SJSA1 (cell line): ENCODE measurements around the gene VPS35L. TPM values are rescaled to one million over a fixed set of nuclear protein-coding genes. Genes with fewer than 3 reads are reported as not detected.
A peak's percentile ranks its signal among the peaks of the same experiment; 100 is the strongest.
"Not testable (repeated sequence)": the region's sequence is repeated elsewhere in the genome, so short reads cannot be mapped to it uniquely, and the experiment has no call there.

Experiments used
- DNase-seq, 2 experiments: peaks; one replicate each; pipeline ENCODE4 v3.0.0-alpha.2; 2015 to 2020; ENCODE audit warnings: low spot score in 2 of 2, low read depth in 1 of 2
- H3K27ac ChIP-seq: fragments of 250-450 bp; sonication (Bioruptor Pico); 2 replicates; pipeline ENCODE4 v1.5.1; 2020; ENCODE audit warnings: mild to moderate bottlenecking, moderate library complexity
- H3K27me3 ChIP-seq: fragments of 250-450 bp; sonication (Bioruptor Pico); replicated peaks from 2 replicates; pipeline ENCODE4 v1.5.1; 2020; ENCODE audit warnings: mild to moderate bottlenecking, moderate library complexity
- H3K36me3 ChIP-seq: fragments of 250-450 bp; sonication (Bioruptor Pico); 2 replicates; pipeline ENCODE4 v1.5.1; 2020; ENCODE audit warnings: mild to moderate bottlenecking
- H3K4me1 ChIP-seq: fragments of 250-450 bp; sonication (Bioruptor Pico); replicated peaks from 2 replicates; pipeline ENCODE4 v1.6.1; 2021; ENCODE audit warnings: mild to moderate bottlenecking
- H3K4me3 ChIP-seq: fragments of 250-450 bp; sonication (Bioruptor Pico); 2 replicates; pipeline ENCODE4 v1.5.1; 2020; ENCODE audit warnings: mild to moderate bottlenecking
- H3K9me3 ChIP-seq: fragments of 250-450 bp; sonication (Bioruptor Pico); replicated peaks from 2 replicates; pipeline ENCODE4 v1.5.1; 2020; ENCODE audit warnings: mild to moderate bottlenecking
- total RNA-seq: library from RNA; depleted of rRNA; stranded (reverse); fragments of >200 nt; shearing (Covaris generic); gene quantifications from 2 replicates; pipeline ENCODE4 v1.2.3, GENCODE V29; 2014

Gene VPS35L
- total RNA-seq, 1 experiment from 2014 or later, result 20.9 TPM

GRCh38 chr16:19523559-19524355 is 31.7 kb upstream of the VPS35L start, which contains the start of gene CCP110:
TSS of gene CCP110 (plus strand) at chr16:19523942. CDS start at chr16:19527882, 3,940 bp downstream.
- peak; percentile 82 to 97 for DNase-seq
- Histone ChIP-seq H3K4me3 (peak within 1 kb of the TSS; percentile 71), H3K27ac (peak within 1 kb of the TSS; percentile 72), H3K27me3 (no peaks in the 10 kb centered on the region), H3K4me1 (peaks cover 21% of the 10 kb centered on the region), H3K9me3 (no peaks in the 10 kb centered on the region), H3K36me3 (peaks cover 17% of the 10 kb centered on the region)

- peak in 1 of 2 experiments; percentile 33 for DNase-seq
- Histone ChIP-seq H3K36me3 (peaks cover 22% of the 10 kb centered on the region), H3K27ac (peak overlapping the region; percentile 72), H3K27me3 (no peaks in the 10 kb centered on the region), H3K4me3 (peak overlapping the region; percentile 71), H3K4me1 (peaks cover 21% of the 10 kb centered on the region), H3K9me3 (no peaks in the 10 kb centered on the region)
These were observed 31.2 kb upstream of the VPS35L start for GRCh38 chr16:19524356-19524615.

GRCh38 chr16:19524616-19525384 is 30.7 kb upstream of the VPS35L start:
- H3K9me3 ChIP-seq, result no peaks in the 10 kb centered on the region
- peaks cover 21% of the 10 kb centered on the region for H3K4me1 ChIP-seq
- H3K4me3 ChIP-seq, result peak overlapping the region; percentile 71
- H3K27ac ChIP-seq, result peak overlapping the region; percentile 72
- peak in 1 of 2 experiments; percentile 34 for DNase-seq
- no peaks in the 10 kb centered on the region for H3K27me3 ChIP-seq
- peaks cover 24% of the 10 kb centered on the region for H3K36me3 ChIP-seq

- H3K4me3 ChIP-seq, result peak overlapping the region; percentile 71; the same call in 1 of the 2 replicates
These were observed 30.1 kb upstream of the VPS35L start for GRCh38 chr16:19525385-19525723.

GRCh38 chr16:19527161-19527560 is 28.3 kb upstream of the VPS35L start:
- Histone ChIP-seq H3K9me3 (no peaks in the 10 kb centered on the region), H3K27me3 (no peaks in the 10 kb centered on the region), H3K36me3 (peaks cover 32% of the 10 kb centered on the region), H3K4me1 (peaks cover 14% of the 10 kb centered on the region), H3K27ac (no peak overlapping the region), H3K4me3 (no peak overlapping the region)
- DNase-seq, result no peak

More at GRCh38 chr16:19525385-19525723, 30.1 kb upstream of the VPS35L start:
- DNase-seq, result no peak
- H3K27ac ChIP-seq, result no peak overlapping the region
- H3K36me3 ChIP-seq, result peaks cover 24% of the 10 kb centered on the region
- H3K9me3 ChIP-seq, result no peaks in the 10 kb centered on the region
- H3K27me3 ChIP-seq, result no peaks in the 10 kb centered on the region
- H3K4me1 ChIP-seq, result peaks cover 21% of the 10 kb centered on the region

- Histone ChIP-seq H3K9me3 (no peaks in the 10 kb centered on the region), H3K27ac (no peak overlapping the region), H3K36me3 (peaks cover 47% of the 10 kb centered on the region), H3K4me1 (peaks cover 11% of the 10 kb centered on the region), H3K27me3 (no peaks in the 10 kb centered on the region), H3K4me3 (no peak overlapping the region)
- no peak for DNase-seq
These were observed 26.8 kb upstream of the VPS35L start for GRCh38 chr16:19528666-19529065.

GRCh38 chr16:19532601-19533000 is 22.9 kb upstream of the VPS35L start:
- no peaks in the 10 kb centered on the region for H3K9me3 ChIP-seq
- no peak overlapping the region for H3K27ac ChIP-seq
- H3K4me3 ChIP-seq, result no peak overlapping the region
- peaks cover 75% of the 10 kb centered on the region for H3K36me3 ChIP-seq
- DNase-seq, result no peak
- no peaks in the 10 kb centered on the region for H3K4me1 ChIP-seq
- H3K27me3 ChIP-seq, result no peaks in the 10 kb centered on the region

- no peak for DNase-seq
- Histone ChIP-seq H3K36me3 (peaks cover 74% of the 10 kb centered on the region), H3K9me3 (no peaks in the 10 kb centered on the region), H3K27me3 (no peaks in the 10 kb centered on the region), H3K4me1 (no peaks in the 10 kb centered on the region), H3K27ac (no peak overlapping the region), H3K4me3 (no peak overlapping the region)
These were observed 15.1 kb upstream of the VPS35L start for GRCh38 chr16:19540241-19540970.

GRCh38 chr16:19542138-19542821 is 13.2 kb upstream of the VPS35L start:
- Histone ChIP-seq H3K27me3 (no peaks in the 10 kb centered on the region), H3K4me3 (no peak overlapping the region), H3K27ac (no peak overlapping the region), H3K9me3 (no peaks in the 10 kb centered on the region), H3K4me1 (no peaks in the 10 kb centered on the region), H3K36me3 (peaks cover 66% of the 10 kb centered on the region)
- DNase-seq, result no peak

- not testable (repeated sequence) for H3K9me3 ChIP-seq, H3K4me3 ChIP-seq, H3K4me1 ChIP-seq, DNase-seq, H3K27ac ChIP-seq, H3K27me3 ChIP-seq
- peaks cover 67% of the 10 kb centered on the region for H3K36me3 ChIP-seq
These were observed 12.1 kb upstream of the VPS35L start for GRCh38 chr16:19543278-19543996.

- no peak for DNase-seq
- no peak overlapping the region for H3K27ac ChIP-seq
- peaks cover 49% of the 10 kb centered on the region for H3K36me3 ChIP-seq
- no peak overlapping the region for H3K4me3 ChIP-seq
- no peaks in the 10 kb centered on the region for H3K4me1 ChIP-seq
- H3K9me3 ChIP-seq, result no peaks in the 10 kb centered on the region
- no peaks in the 10 kb centered on the region for H3K27me3 ChIP-seq
These were observed 7.4 kb upstream of the VPS35L start for GRCh38 chr16:19548144-19548543.

GRCh38 chr16:19549673-19550072 is 5.8 kb upstream of the VPS35L start:
- Histone ChIP-seq H3K36me3 (peaks cover 41% of the 10 kb centered on the region), H3K4me3 (no peak overlapping the region), H3K27me3 (no peaks in the 10 kb centered on the region), H3K9me3 (no peaks in the 10 kb centered on the region), H3K27ac (no peak overlapping the region), H3K4me1 (0 out of 2 replicates have a peak, but pooled peaks cover under 1% of the 10 kb centered on the region)
- DNase-seq, result no peak
